KMS-11 (cell line): ENCODE measurements around the gene NACC1.

Experiments used
- H2AFZ ChIP-seq: fragments of 200-600 bp; sonication (generic); 2 replicates; pipeline ENCODE4 v1.6.1; 2016; ENCODE audit warnings: antibody characterized with exemption, mixed run types, low read depth
- H3K27ac ChIP-seq: fragments of 200-600 bp; sonication (generic); 2 replicates; pipeline ENCODE4 v1.6.1; 2016; ENCODE audit warnings: mild to moderate bottlenecking, mixed run types
- H3K27me3 ChIP-seq: fragments of 200-600 bp; sonication (generic); 2 replicates; pipeline ENCODE4 v1.6.1; 2017; ENCODE audit warnings: mild to moderate bottlenecking, low read depth, mixed run types, moderate library complexity; ENCODE audit not compliant: insufficient read depth
- H3K36me3 ChIP-seq: fragments of 200-600 bp; sonication (generic); 2 replicates; pipeline ENCODE4 v1.6.1; 2017; ENCODE audit warnings: mild to moderate bottlenecking, mixed run types; ENCODE audit not compliant: insufficient read depth
- H3K4me1 ChIP-seq: fragments of 200-600 bp; sonication (generic); 2 replicates; pipeline ENCODE4 v1.6.1; 2016; ENCODE audit warnings: mild to moderate bottlenecking, low read depth, mixed run types; ENCODE audit not compliant: poor library complexity, severe bottlenecking
- H3K4me2 ChIP-seq: fragments of 200-600 bp; sonication (generic); 2 replicates; pipeline ENCODE4 v1.7.0; 2016; ENCODE audit warnings: mild to moderate bottlenecking, mixed run types
- H3K4me3 ChIP-seq: fragments of 200-600 bp; sonication (generic); IDR thresholded peaks from 2 replicates; pipeline ENCODE4 v1.6.1; 2017; ENCODE audit warnings: low read depth, low read length, mixed read lengths; ENCODE audit not compliant: insufficient read depth
- H3K79me2 ChIP-seq: fragments of 200-600 bp; sonication (generic); 2 replicates; pipeline ENCODE4 v1.6.1; 2016; ENCODE audit warnings: low read depth, mixed run types; ENCODE audit not compliant: insufficient read depth
- H3K9ac ChIP-seq: fragments of 200-600 bp; sonication (generic); 2 replicates; pipeline ENCODE4 v1.6.1; 2016; ENCODE audit warnings: mild to moderate bottlenecking, mixed run types
- H4K20me1 ChIP-seq: fragments of 200-600 bp; sonication (generic); 2 replicates; pipeline ENCODE4 v1.6.1; 2016; ENCODE audit warnings: mild to moderate bottlenecking, mixed run types; ENCODE audit not compliant: insufficient read depth
- TF ChIP-seq, protein P1 (sequence below): fragments of 200-600 bp; sonication (generic); conservative IDR thresholded peaks from 2 replicates; pipeline ENCODE4 v1.6.1; 2017; ENCODE audit warnings: low read depth, mild to moderate bottlenecking, antibody characterized with exemption, low read length, moderate library complexity, mixed read lengths

The NACC1 gene

DNA sequence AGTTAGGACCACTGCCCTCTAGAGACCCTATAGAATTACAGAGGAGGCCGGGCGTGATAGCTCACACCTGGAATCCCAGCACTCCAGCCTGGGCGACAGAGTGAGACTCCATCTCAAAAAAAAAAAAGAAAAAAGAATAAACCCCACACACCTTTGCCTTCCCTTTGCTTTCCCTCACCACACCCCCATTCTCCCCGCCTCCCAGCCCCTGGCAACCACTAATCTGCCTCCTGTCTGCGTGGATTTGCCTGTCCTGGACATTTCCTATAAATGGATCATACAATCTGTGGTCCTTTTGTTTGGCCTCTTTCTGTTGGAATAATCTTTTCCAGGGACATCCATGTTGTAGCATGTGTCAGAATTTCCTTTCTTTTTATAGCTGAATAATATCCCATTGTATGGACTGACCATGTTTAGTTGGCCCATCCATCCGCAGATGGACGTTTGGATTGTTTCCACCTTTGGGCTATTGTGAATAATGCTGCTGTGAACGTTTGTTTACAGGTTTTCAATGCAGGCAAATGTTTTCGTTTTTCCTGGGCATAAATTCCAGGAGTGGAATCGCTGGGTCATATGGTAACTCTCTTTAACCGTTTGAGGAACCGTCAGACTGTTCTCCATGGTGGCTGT, 15.3 kb downstream of the NACC1 start:
- no peak overlapping the region for H3K4me3 ChIP-seq
- H3K4me2 ChIP-seq, result no peak overlapping the region
- H2AFZ ChIP-seq, result no peak overlapping the region
- H3K27me3 ChIP-seq, result no peaks in the 10 kb centered on the region
- TF ChIP-seq, protein P1, sequence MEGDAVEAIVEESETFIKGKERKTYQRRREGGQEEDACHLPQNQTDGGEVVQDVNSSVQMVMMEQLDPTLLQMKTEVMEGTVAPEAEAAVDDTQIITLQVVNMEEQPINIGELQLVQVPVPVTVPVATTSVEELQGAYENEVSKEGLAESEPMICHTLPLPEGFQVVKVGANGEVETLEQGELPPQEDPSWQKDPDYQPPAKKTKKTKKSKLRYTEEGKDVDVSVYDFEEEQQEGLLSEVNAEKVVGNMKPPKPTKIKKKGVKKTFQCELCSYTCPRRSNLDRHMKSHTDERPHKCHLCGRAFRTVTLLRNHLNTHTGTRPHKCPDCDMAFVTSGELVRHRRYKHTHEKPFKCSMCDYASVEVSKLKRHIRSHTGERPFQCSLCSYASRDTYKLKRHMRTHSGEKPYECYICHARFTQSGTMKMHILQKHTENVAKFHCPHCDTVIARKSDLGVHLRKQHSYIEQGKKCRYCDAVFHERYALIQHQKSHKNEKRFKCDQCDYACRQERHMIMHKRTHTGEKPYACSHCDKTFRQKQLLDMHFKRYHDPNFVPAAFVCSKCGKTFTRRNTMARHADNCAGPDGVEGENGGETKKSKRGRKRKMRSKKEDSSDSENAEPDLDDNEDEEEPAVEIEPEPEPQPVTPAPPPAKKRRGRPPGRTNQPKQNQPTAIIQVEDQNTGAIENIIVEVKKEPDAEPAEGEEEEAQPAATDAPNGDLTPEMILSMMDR, result no peak
- no peak overlapping the region for H3K9ac ChIP-seq
- H3K4me1 ChIP-seq, result no peaks in the 10 kb centered on the region
- no peak overlapping the region for H3K27ac ChIP-seq
- H3K79me2 ChIP-seq, result peaks cover 44% of the 10 kb centered on the region
- peaks cover 12% of the 10 kb centered on the region; the same call in 1 of the 2 replicates for H4K20me1 ChIP-seq
- H3K36me3 ChIP-seq, result peaks cover 5% of the 10 kb centered on the region; the same call in 1 of the 2 replicates

DNA sequence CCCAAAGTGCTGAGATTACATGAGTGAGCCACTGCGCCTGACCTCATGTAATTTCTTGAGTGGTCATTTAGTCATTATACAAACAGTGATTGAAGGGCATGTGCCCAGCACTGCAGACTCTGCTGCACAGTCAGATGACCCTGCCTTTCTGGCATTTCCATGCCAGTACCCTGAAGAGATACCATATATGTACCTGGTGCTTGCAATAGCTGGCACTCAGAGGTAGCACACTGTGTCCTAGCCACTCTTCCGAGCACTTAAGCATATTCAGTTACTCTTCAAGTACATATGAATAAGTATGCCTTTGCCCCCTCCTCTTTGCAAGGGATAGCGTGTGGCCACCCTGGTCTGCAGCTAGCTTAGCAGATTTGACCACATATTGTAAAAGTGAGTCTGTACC, 16.6 kb downstream of the NACC1 start:
- no peak overlapping the region for H3K27ac ChIP-seq
- no peak overlapping the region for H3K4me3 ChIP-seq
- no peak overlapping the region for H3K4me2 ChIP-seq
- TF ChIP-seq, protein P1, result no peak
- no peak overlapping the region for H2AFZ ChIP-seq
- peaks cover 5% of the 10 kb centered on the region; the same call in 1 of the 2 replicates for H3K36me3 ChIP-seq
- peaks cover 12% of the 10 kb centered on the region; the same call in 1 of the 2 replicates for H4K20me1 ChIP-seq
- H3K79me2 ChIP-seq, result peaks cover 32% of the 10 kb centered on the region
- no peaks in the 10 kb centered on the region for H3K4me1 ChIP-seq
- H3K27me3 ChIP-seq, result no peaks in the 10 kb centered on the region
- no peak overlapping the region for H3K9ac ChIP-seq

DNA sequence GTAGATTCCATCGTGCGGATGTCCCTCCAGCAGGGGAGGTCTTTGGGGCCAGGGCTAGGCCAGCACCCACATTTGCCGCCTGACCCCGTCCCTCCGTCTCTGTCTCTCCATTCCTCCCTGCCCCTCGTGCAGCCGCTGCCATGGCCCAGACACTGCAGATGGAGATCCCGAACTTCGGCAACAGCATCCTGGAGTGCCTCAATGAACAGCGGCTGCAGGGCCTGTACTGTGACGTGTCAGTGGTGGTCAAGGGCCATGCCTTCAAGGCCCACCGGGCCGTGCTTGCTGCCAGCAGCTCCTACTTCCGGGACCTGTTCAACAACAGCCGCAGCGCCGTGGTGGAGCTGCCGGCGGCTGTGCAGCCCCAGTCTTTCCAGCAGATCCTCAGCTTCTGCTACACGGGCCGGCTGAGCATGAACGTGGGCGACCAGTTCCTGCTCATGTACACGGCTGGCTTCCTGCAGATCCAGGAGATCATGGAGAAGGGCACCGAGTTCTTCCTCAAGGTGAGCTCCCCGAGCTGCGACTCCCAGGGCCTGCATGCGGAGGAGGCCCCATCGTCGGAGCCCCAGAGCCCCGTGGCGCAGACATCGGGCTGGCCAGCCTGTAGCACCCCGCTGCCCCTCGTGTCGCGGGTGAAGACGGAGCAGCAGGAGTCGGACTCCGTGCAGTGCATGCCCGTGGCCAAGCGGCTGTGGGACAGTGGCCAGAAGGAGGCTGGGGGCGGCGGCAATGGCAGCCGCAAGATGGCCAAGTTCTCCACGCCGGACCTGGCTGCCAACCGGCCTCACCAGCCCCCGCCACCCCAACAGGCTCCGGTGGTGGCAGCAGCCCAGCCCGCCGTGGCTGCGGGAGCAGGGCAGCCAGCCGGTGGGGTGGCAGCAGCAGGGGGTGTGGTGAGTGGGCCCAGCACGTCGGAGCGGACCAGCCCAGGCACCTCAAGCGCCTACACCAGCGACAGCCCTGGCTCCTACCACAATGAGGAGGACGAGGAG, 17.3 kb downstream of the NACC1 start:
- Histone ChIP-seq H3K27ac (no peak overlapping the region), H3K79me2 (peaks cover 26% of the 10 kb centered on the region), H3K4me1 (no peaks in the 10 kb centered on the region), H2AFZ (no peak overlapping the region), H3K36me3 (peaks cover 5% of the 10 kb centered on the region; the same call in 1 of the 2 replicates), H3K27me3 (no peaks in the 10 kb centered on the region), H3K4me3 (no peak overlapping the region), H3K9ac (no peak overlapping the region), H3K4me2 (no peak overlapping the region), H4K20me1 (peaks cover 8% of the 10 kb centered on the region; the same call in 1 of the 2 replicates)
- TF ChIP-seq, protein P1, result no peak

DNA sequence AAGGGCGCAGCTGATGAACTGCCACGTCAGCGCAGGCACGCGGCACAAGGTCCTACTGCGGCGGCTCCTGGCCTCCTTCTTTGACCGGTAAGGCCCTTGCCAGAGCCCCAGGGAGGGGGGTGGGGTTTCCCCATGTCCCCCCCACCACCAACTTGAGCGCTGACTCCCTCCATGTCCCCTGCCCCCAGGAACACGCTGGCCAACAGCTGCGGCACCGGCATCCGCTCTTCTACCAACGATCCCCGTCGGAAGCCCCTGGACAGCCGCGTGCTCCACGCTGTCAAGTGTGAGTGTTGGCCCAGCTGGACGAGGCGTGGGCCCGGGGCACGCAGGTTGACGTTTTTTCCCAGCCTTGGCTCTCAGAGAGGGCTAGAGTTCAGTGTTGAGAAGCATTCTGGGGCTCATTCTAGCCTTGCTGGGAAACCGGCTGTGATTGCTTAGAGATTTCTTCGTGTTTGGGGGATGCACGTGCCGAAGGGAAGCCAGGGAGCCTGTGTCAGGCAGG, 19.3 kb downstream of the NACC1 start:
- Histone ChIP-seq H3K27ac (no peak overlapping the region), H3K9ac (no peak overlapping the region), H3K4me1 (no peaks in the 10 kb centered on the region), H3K4me3 (no peak overlapping the region), H3K36me3 (peaks cover 5% of the 10 kb centered on the region; the same call in 1 of the 2 replicates), H3K79me2 (peaks cover 12% of the 10 kb centered on the region; the same call in 1 of the 2 replicates), H2AFZ (no peak overlapping the region), H3K4me2 (no peak overlapping the region), H3K27me3 (no peaks in the 10 kb centered on the region), H4K20me1 (no peaks in the 10 kb centered on the region)
- TF ChIP-seq, protein P1, result no peak
